Nephron (organoid): ENCODE data around the gene SRF.

Experiments
- H3K27ac Mint-ChIP-seq, 3 experiments: 2 replicates each; pipeline ENCODE4 v1.8.0; 2020; ENCODE audit warnings: mixed read lengths in 3 of 3, mild to moderate bottlenecking in 2 of 3, moderate library complexity in 1 of 3
- H3K27me3 Mint-ChIP-seq: 2 replicates; pipeline ENCODE4 v1.8.0; 2021; ENCODE audit warnings: low read depth, mild to moderate bottlenecking, moderate library complexity, mixed read lengths
- H3K36me3 Mint-ChIP-seq: 2 replicates; pipeline ENCODE4 v1.8.0; 2020; ENCODE audit warnings: low read depth, mixed read lengths
- H3K4me1 Mint-ChIP-seq: 2 replicates; pipeline ENCODE4 v1.8.0; 2020; ENCODE audit warnings: mixed read lengths
- H3K4me3 Mint-ChIP-seq, 3 experiments: 2 replicates each; pipeline ENCODE4 v1.8.0; 2020; ENCODE audit warnings: mild to moderate bottlenecking in 3 of 3, mixed read lengths in 3 of 3, moderate library complexity in 2 of 3
- H3K9me3 Mint-ChIP-seq: 2 replicates; pipeline ENCODE4 v1.8.0; 2020; ENCODE audit warnings: mixed read lengths
- CTCF ChIP-seq, 3 experiments: fragments of 200-600 bp; sonication (generic); IDR thresholded peaks; one replicate each; pipeline ENCODE4 v1.5.0; 2021; ENCODE audit warnings: antibody characterized with exemption in 3 of 3; ENCODE audit not compliant: unreplicated experiment in 3 of 3

SRF gene

GRCh38 chr6:43231053-43231452 lies 60.0 kb downstream of the SRF start:
- Mint-ChIP-seq H3K27ac (no peak overlapping the region), H3K36me3 (peaks cover 6% of the 10 kb centered on the region), H3K4me1 (peaks cover 5% of the 10 kb centered on the region), H3K9me3 (no peaks in the 10 kb centered on the region), H3K27me3 (peaks cover 37% of the 10 kb centered on the region), H3K4me3 (peak overlapping the region; percentile 51 to 62 (median 61))
- TF ChIP-seq CTCF (IDR thresholded peaks at IDR 0.05; ENCODE audit: unreplicated experiment in 3 of 3), result no peak
